GM13976 (cell line): Measurements from ENCODE around the gene HLA-DMA.

Experiments
- DNase-seq: peaks from one replicate; pipeline ENCODE4 v3.0.0; 2012; ENCODE audit warnings: low spot score
- CTCF ChIP-seq: IDR thresholded peaks from 2 replicates; pipeline ENCODE4 v1.5.1; 2012; ENCODE audit warnings: borderline replicate concordance, mild to moderate bottlenecking; ENCODE audit not compliant: insufficient read depth; ENCODE audit errors: extremely low read depth, missing control alignments, control extremely low read depth
- in situ Hi-C: fragments of 300-500 bp; cut with MboI; formaldehyde crosslinking; loops from one replicate; pipeline ENCODE4 v1.12.0; 2022; ENCODE audit warnings: low sequenced_read_pairs, mixed read lengths, inconsistent platforms; ENCODE audit not compliant: unreplicated experiment

Gene HLA-DMA

GRCh38 chr6:32941214-32941768, 11.6 kb downstream of the HLA-DMA start:
- DNase-seq = peak; percentile 49
- in situ Hi-C loops = no loop called here
- no peak for TF ChIP-seq CTCF

GRCh38 chr6:32940656-32941213, 12.2 kb downstream of the HLA-DMA start, which contains the start of gene HLA-DMB:
Gene HLA-DMB, minus strand, starts transcription at chr6:32941028. Its CDS starts 221 bp downstream, at chr6:32940807.
- peak; percentile 82 for DNase-seq
- no peak for TF ChIP-seq CTCF
- in situ Hi-C loops = no loop called here

GRCh38 chr6:32938494-32938893, 14.4 kb downstream of the HLA-DMA start:
- no peak for DNase-seq
- no peak for TF ChIP-seq CTCF
- in situ Hi-C loops = no loop called here

GRCh38 chr6:32937230-32937633, 15.7 kb downstream of the HLA-DMA start:
- no peak for TF ChIP-seq CTCF
- DNase-seq = no peak
- in situ Hi-C loops = no loop called here

GRCh38 chr6:32936239-32937152, 16.4 kb downstream of the HLA-DMA start:
- TF ChIP-seq CTCF = no peak
- no peak for DNase-seq
- in situ Hi-C loops = no loop called here

GRCh38 chr6:32935551-32936238, 17.2 kb downstream of the HLA-DMA start:
- in situ Hi-C loops = no loop called here
- no peak for TF ChIP-seq CTCF
- DNase-seq = no peak
